Stimulated activated CD8-positive, alpha-beta memory T cell treated with anti-CD3 and anti-CD28 coated beads, Interleukin-15, amount 100 ng/mL, for 4 hours (primary cell): ENCODE results near the gene USP9X.
"Not testable (repeated sequence)": the region's sequence is repeated elsewhere in the genome, so short reads cannot be mapped to it uniquely, and the experiment has no call there.

Source experiments
- DNase-seq, 2 donors: peaks; one replicate each; pipeline ENCODE4 v3.0.0-alpha.2; 2020; ENCODE audit warnings: low read depth in 2 of 2

The USP9X gene

GRCh38 chrX:41186946-41187345 lies 101.7 kb downstream of the USP9X start:
- not testable (repeated sequence) for DNase-seq

GRCh38 chrX:41189156-41189555 lies 103.9 kb downstream of the USP9X start:
- DNase-seq = no peak

GRCh38 chrX:41192880-41193279 lies 107.6 kb downstream of the USP9X start:
- DNase-seq = no peak

GRCh38 chrX:41198410-41198809 lies 113.2 kb downstream of the USP9X start:
- DNase-seq = no peak

- no peak for DNase-seq
Observed at GRCh38 chrX:41200785-41201184, 115.5 kb downstream of the USP9X start.

GRCh38 chrX:41209853-41210252 lies 124.6 kb downstream of the USP9X start:
- DNase-seq = no peak

GRCh38 chrX:41224605-41225004 lies 139.4 kb downstream of the USP9X start:
- no peak for DNase-seq

GRCh38 chrX:41233988-41234387 lies 148.7 kb downstream of the USP9X start:
- DNase-seq = no peak

GRCh38 chrX:41234471-41234870 lies 149.2 kb downstream of the USP9X start:
- not testable (repeated sequence) for DNase-seq

- no peak for DNase-seq
Observed at GRCh38 chrX:41234962-41235361, 149.7 kb downstream of the USP9X start.

- no peak for DNase-seq
Observed at GRCh38 chrX:41236629-41237028, 151.4 kb downstream of the USP9X start.

- DNase-seq = no peak
Observed at GRCh38 chrX:41240509-41240908, 155.3 kb downstream of the USP9X start.

- DNase-seq = no peak
Observed at GRCh38 chrX:41241962-41242361, 156.7 kb downstream of the USP9X start.

GRCh38 chrX:41245641-41246040 lies 160.4 kb downstream of the USP9X start:
- DNase-seq = no peak

GRCh38 chrX:41250867-41251266 lies 165.6 kb downstream of the USP9X start:
- no peak for DNase-seq

- DNase-seq = no peak
Observed at GRCh38 chrX:41257801-41258200, 172.6 kb downstream of the USP9X start.

GRCh38 chrX:41258226-41258625 lies 173.0 kb downstream of the USP9X start:
- no peak for DNase-seq

GRCh38 chrX:41258871-41259270 lies 173.6 kb downstream of the USP9X start:
- DNase-seq = no peak

GRCh38 chrX:41259516-41259915 lies 174.3 kb downstream of the USP9X start:
- no peak for DNase-seq

- peak in 1 of 2 donors; percentile 39 for DNase-seq
Observed at GRCh38 chrX:41265615-41266014, 180.4 kb downstream of the USP9X start.

- no peak for DNase-seq
Observed at GRCh38 chrX:41273638-41274037, 188.4 kb downstream of the USP9X start.

- peak in 1 of 2 donors; percentile 14 for DNase-seq
Observed at GRCh38 chrX:41275661-41276609, 190.7 kb downstream of the USP9X start.

GRCh38 chrX:41276661-41277506 lies 191.6 kb downstream of the USP9X start:
- no peak for DNase-seq
